GM06990 (cell line): Measurements from ENCODE around the gene LAMA4.

Source experiments
- DNase-seq: peaks from one replicate; pipeline ENCODE4 v3.0.0-alpha.2; 2011; ENCODE audit not compliant: insufficient read length; ENCODE audit errors: extremely low read depth
- H3K27me3 ChIP-seq: replicated peaks from 2 replicates; pipeline ENCODE4 v1.6.0; 2011; ENCODE audit warnings: low read length; ENCODE audit not compliant: control insufficient read depth, insufficient read depth
- H3K36me3 ChIP-seq: 2 replicates; pipeline ENCODE4 v1.5.1; 2011; ENCODE audit warnings: low read length; ENCODE audit not compliant: control insufficient read depth, insufficient read depth
- H3K4me3 ChIP-seq: replicated peaks from 2 replicates; pipeline ENCODE4 v1.5.1; 2011; ENCODE audit warnings: low read depth, mild to moderate bottlenecking, control low read depth, low read length
- CTCF ChIP-seq: IDR thresholded peaks from 2 replicates; pipeline ENCODE4 v1.5.1; 2011; ENCODE audit warnings: low read length, control low read depth, mild to moderate bottlenecking, inconsistent platforms; ENCODE audit not compliant: insufficient read depth, poor library complexity, severe bottlenecking

Gene LAMA4

GRCh38 chr6:112235956-112236355, 18.4 kb downstream of the LAMA4 start:
- Histone ChIP-seq H3K27me3 (no peaks in the 10 kb centered on the region; the same call in 1 of the 2 replicates), H3K36me3 (no peaks in the 10 kb centered on the region), H3K4me3 (no peak overlapping the region)
- DNase-seq: no peak
- TF ChIP-seq CTCF: no peak

- Histone ChIP-seq H3K4me3 (no peak overlapping the region), H3K36me3 (no peaks in the 10 kb centered on the region), H3K27me3 (no peaks in the 10 kb centered on the region; the same call in 1 of the 2 replicates)
- TF ChIP-seq CTCF: no peak
- DNase-seq: no peak
These were observed 19.8 kb downstream of the LAMA4 start for GRCh38 chr6:112234601-112235000.

- no peak for TF ChIP-seq CTCF
- DNase-seq: no peak
- H3K4me3 ChIP-seq: no peak overlapping the region
- H3K27me3 ChIP-seq: no peaks in the 10 kb centered on the region; the same call in 1 of the 2 replicates
- H3K36me3 ChIP-seq: no peaks in the 10 kb centered on the region
These were observed 20.5 kb downstream of the LAMA4 start for GRCh38 chr6:112233847-112234246.

GRCh38 chr6:112232845-112233256, 21.5 kb downstream of the LAMA4 start:
- no peak for DNase-seq
- no peaks in the 10 kb centered on the region for H3K36me3 ChIP-seq

GRCh38 chr6:112231594-112232060, 22.7 kb downstream of the LAMA4 start:
- Histone ChIP-seq H3K4me3 (no peak overlapping the region), H3K36me3 (no peaks in the 10 kb centered on the region), H3K27me3 (no peaks in the 10 kb centered on the region; the same call in 1 of the 2 replicates)
- TF ChIP-seq CTCF: no peak
- no peak for DNase-seq

More at GRCh38 chr6:112232845-112233256, 21.5 kb downstream of the LAMA4 start:
- TF ChIP-seq CTCF: no peak
- no peaks in the 10 kb centered on the region; the same call in 1 of the 2 replicates for H3K27me3 ChIP-seq
- H3K4me3 ChIP-seq: no peak overlapping the region

DNA sequence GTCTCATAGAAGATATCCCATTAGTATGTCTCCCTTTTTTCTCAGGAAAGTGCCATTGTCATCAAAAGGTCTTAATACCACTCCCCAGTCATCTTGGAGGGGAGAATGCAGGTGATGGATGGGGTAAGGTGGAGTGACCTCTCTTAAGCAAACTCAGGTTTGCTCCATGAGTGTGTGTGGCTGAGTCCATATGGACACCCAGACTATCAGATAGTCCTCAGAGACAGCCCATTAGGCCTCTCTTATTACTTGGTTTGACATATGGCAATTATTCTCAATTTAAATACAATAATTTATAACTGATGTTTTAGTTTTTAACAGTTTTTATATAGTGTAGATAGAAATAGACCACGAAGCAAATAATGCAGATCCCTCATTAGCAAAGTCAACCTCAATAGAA, 23.2 kb downstream of the LAMA4 start:
- no peak for TF ChIP-seq CTCF
- Histone ChIP-seq H3K4me3 (no peak overlapping the region), H3K36me3 (no peaks in the 10 kb centered on the region), H3K27me3 (no peaks in the 10 kb centered on the region; the same call in 1 of the 2 replicates)
- DNase-seq: no peak
